Smooth muscle cell (in vitro differentiated cells): Measurements from ENCODE around the gene CDH4. TPM values are rescaled to one million over a fixed set of nuclear protein-coding genes. Genes with fewer than 3 reads are reported as not detected.

Source experiments
- DNase-seq: peaks from one replicate; lab custom pipeline; 2025; ENCODE audit not compliant: unreplicated experiment; lab: John Stamatoyannopoulos, UW
- H2AFZ ChIP-seq: fragments of 200-600 bp; sonication (generic); 2 replicates; pipeline ENCODE4 v1.6.0; 2016; ENCODE audit warnings: antibody characterized with exemption, low read depth, mild to moderate bottlenecking
- H3F3A ChIP-seq: fragments of 200-600 bp; sonication (generic); 2 replicates; pipeline ENCODE4 v1.6.0; 2017; ENCODE audit warnings: antibody characterized with exemption, low read depth
- H3K27ac ChIP-seq: fragments of 200-600 bp; sonication (generic); 2 replicates; pipeline ENCODE4 v1.5.1; 2016; ENCODE audit warnings: low read depth, mild to moderate bottlenecking
- H3K27me3 ChIP-seq: fragments of 200-600 bp; sonication (generic); 2 replicates; pipeline ENCODE4 v1.6.1; 2016; ENCODE audit warnings: low read depth, mild to moderate bottlenecking
- H3K36me3 ChIP-seq: fragments of 200-600 bp; sonication (generic); 2 replicates; pipeline ENCODE4 v1.5.1; 2016; ENCODE audit warnings: low read depth
- H3K4me1 ChIP-seq: fragments of 200-600 bp; sonication (generic); 2 replicates; pipeline ENCODE4 v1.5.1; 2016; ENCODE audit warnings: low read depth
- H3K4me2 ChIP-seq: fragments of 200-600 bp; sonication (generic); 2 replicates; pipeline ENCODE4 v1.6.0; 2016; ENCODE audit warnings: mild to moderate bottlenecking
- H3K4me3 ChIP-seq: fragments of 200-600 bp; sonication (generic); 2 replicates; pipeline ENCODE4 v1.5.1; 2016; ENCODE audit warnings: mild to moderate bottlenecking
- H3K79me2 ChIP-seq: fragments of 200-600 bp; sonication (generic); 2 replicates; pipeline ENCODE4 v1.6.0; 2016; ENCODE audit warnings: low read depth, mild to moderate bottlenecking
- H3K9ac ChIP-seq: fragments of 200-600 bp; sonication (generic); 2 replicates; pipeline ENCODE4 v1.6.0; 2016; ENCODE audit warnings: low read depth
- H3K9me3 ChIP-seq: fragments of 200-600 bp; sonication (generic); replicated peaks from 2 replicates; pipeline ENCODE4 v1.5.1; 2016; ENCODE audit warnings: low read depth
- H4K20me1 ChIP-seq: fragments of 200-600 bp; sonication (generic); 2 replicates; pipeline ENCODE4 v1.6.0; 2016; ENCODE audit warnings: low read depth
- CTCF ChIP-seq: fragments of 200-600 bp; sonication (generic); IDR thresholded peaks from 2 replicates; pipeline ENCODE4 v1.5.1; 2017; ENCODE audit warnings: borderline replicate concordance, mild to moderate bottlenecking, antibody characterized with exemption; ENCODE audit not compliant: insufficient read depth, poor library complexity, severe bottlenecking
- WGBS: methylation state at CpG from one replicate; pipeline ENCODE4 v1.1.7; 2016; ENCODE audit warnings: low lambda C conversion rate; 5-methylcytosine and 5-hydroxymethylcytosine counted together
- polyA plus RNA-seq: library from polyadenylated mRNA; unstranded; fragments of >200 nt; fragmentation: Nextera tagmentation; extraction: Ambion mirVana; gene quantifications from 2 replicates; pipeline ENCODE4 v1.2.1, GENCODE V29; 2016
- total RNA-seq: library from RNA; depleted of rRNA; stranded (reverse); fragments of >200 nt; gene quantifications from 2 replicates; pipeline ENCODE4 v1.2.3, GENCODE V29; 2014

The CDH4 gene
- total and polyA plus RNA-seq, 2 experiments from 2014 or later = 0.03 to 0.04 TPM

- no peak for TF ChIP-seq CTCF
- Histone ChIP-seq H3K9me3 (no peaks in the 10 kb centered on the region), H4K20me1 (no peaks in the 10 kb centered on the region), H3K4me3 (no peak overlapping the region), H3K9ac (no peak overlapping the region), H3K4me2 (no peak overlapping the region), H3F3A (no peaks in the 10 kb centered on the region), H3K4me1 (no peaks in the 10 kb centered on the region), H3K36me3 (no peaks in the 10 kb centered on the region), H3K79me2 (no peaks in the 10 kb centered on the region), H3K27me3 (no peaks in the 10 kb centered on the region), H3K27ac (no peak overlapping the region), H2AFZ (no peak overlapping the region)
- 99% methylated on average over 4 of the region's 4 CpGs for WGBS
- no peak for DNase-seq
Measured at GRCh38 chr20:61457725-61458124, 205.7 kb downstream of the CDH4 start.

- H3K9me3 ChIP-seq = no peaks in the 10 kb centered on the region
- H3K4me1 ChIP-seq = no peaks in the 10 kb centered on the region
- H4K20me1 ChIP-seq = no peaks in the 10 kb centered on the region
- no peak overlapping the region for H3K27ac ChIP-seq
- no peak for TF ChIP-seq CTCF
- H3K4me3 ChIP-seq = no peak overlapping the region
- DNase-seq = no peak
- H3K27me3 ChIP-seq = no peaks in the 10 kb centered on the region
- WGBS = 96% methylated on average over 4 of the region's 4 CpGs
- H3K36me3 ChIP-seq = no peaks in the 10 kb centered on the region
- H3K79me2 ChIP-seq = no peaks in the 10 kb centered on the region
- no peak overlapping the region for H3K4me2 ChIP-seq
- H3F3A ChIP-seq = no peaks in the 10 kb centered on the region
- no peak overlapping the region for H3K9ac ChIP-seq
- H2AFZ ChIP-seq = no peak overlapping the region
Measured at GRCh38 chr20:61458146-61458746, 206.2 kb downstream of the CDH4 start.

- Histone ChIP-seq H3K4me2 (no peak overlapping the region), H3K9ac (no peak overlapping the region), H3K4me3 (no peak overlapping the region), H4K20me1 (no peaks in the 10 kb centered on the region), H3F3A (no peaks in the 10 kb centered on the region), H3K27me3 (no peaks in the 10 kb centered on the region), H3K79me2 (no peaks in the 10 kb centered on the region), H3K27ac (no peak overlapping the region), H2AFZ (no peak overlapping the region), H3K36me3 (no peaks in the 10 kb centered on the region), H3K4me1 (no peaks in the 10 kb centered on the region), H3K9me3 (no peaks in the 10 kb centered on the region)
- DNase-seq = no peak
- no peak for TF ChIP-seq CTCF
- 94% methylated on average over 7 of the region's 7 CpGs for WGBS
Measured at GRCh38 chr20:61459266-61459665, 207.2 kb downstream of the CDH4 start.

GRCh38 chr20:61459705-61460104 is 207.6 kb downstream of the CDH4 start:
- Histone ChIP-seq H3K27ac (no peak overlapping the region), H3K4me3 (no peak overlapping the region), H3K79me2 (no peaks in the 10 kb centered on the region), H4K20me1 (no peaks in the 10 kb centered on the region), H2AFZ (no peak overlapping the region), H3F3A (no peaks in the 10 kb centered on the region), H3K9me3 (no peaks in the 10 kb centered on the region), H3K4me1 (no peaks in the 10 kb centered on the region), H3K9ac (no peak overlapping the region), H3K4me2 (no peak overlapping the region), H3K27me3 (no peaks in the 10 kb centered on the region), H3K36me3 (no peaks in the 10 kb centered on the region)
- no peak for DNase-seq
- WGBS = 95% methylated on average over 7 of the region's 7 CpGs
- TF ChIP-seq CTCF = no peak
